SK-N-SH (cell line): ENCODE measurements around the gene PKD1. TPM values are rescaled to one million over a fixed set of nuclear protein-coding genes. Genes with fewer than 3 reads are reported as not detected.

Source experiments
- CTCF ChIA-PET: fragments of 300-600, 350-600 bp; formaldehyde crosslinking; extraction: SDS; loops from one replicate; lab custom pipeline; 2021; lab: Yijun Ruan, JAX
- POLR2A ChIA-PET: fragments of 350-600 bp; sonication (Branson Sonifier 250); formaldehyde crosslinking; extraction: SDS; loops from one replicate; lab custom pipeline; 2020; ENCODE audit warnings: antibody characterized with exemption, inconsistent platforms; lab: Yijun Ruan, JAX
- DNase-seq: peaks from one replicate; pipeline ENCODE4 v3.0.0; 2012
- H2AFZ ChIP-seq: fragments of 200-600 bp; sonication (generic); 2 replicates; pipeline ENCODE4 v1.8.1; 2016; ENCODE audit warnings: antibody characterized with exemption, mild to moderate bottlenecking, low read depth
- H3F3A ChIP-seq: fragments of 200-600 bp; sonication (generic); replicated peaks from 2 replicates; pipeline ENCODE3; 2016; ENCODE audit warnings: antibody characterized with exemption, mild to moderate bottlenecking; ENCODE audit not compliant: insufficient read depth
- H3K27ac ChIP-seq, 2 experiments: fragments of 200-500 bp in 1 of 2; fragments of 200-600 bp in 1 of 2; sonication (Bioruptor generic) in 1 of 2; sonication (generic), shearing (Covaris generic) in 1 of 2; 2 replicates each; pipeline versions ENCODE4 v1.5.1 to v1.6.1; 2014 to 2016; ENCODE audit warnings: low read depth in 2 of 2, inconsistent platforms in 1 of 2, low read length in 1 of 2, mild to moderate bottlenecking in 1 of 2, mixed read lengths in 1 of 2
- H3K27me3 ChIP-seq: fragments of 200-600 bp; sonication (generic), shearing (Covaris generic); 2 replicates; pipeline ENCODE4 v1.6.1; 2016; ENCODE audit warnings: mixed run types; ENCODE audit not compliant: insufficient read depth
- H3K36me3 ChIP-seq, 2 experiments: fragments of 200-500 bp in 1 of 2; fragments of 200-600 bp in 1 of 2; sonication (Bioruptor generic) in 1 of 2; sonication (generic) in 1 of 2; replicated peaks in 1 of 2; 2 replicates each; pipeline versions ENCODE3 to v1.5.1; 2014 to 2016; ENCODE audit warnings: low read length in 1 of 2, mild to moderate bottlenecking in 1 of 2; ENCODE audit not compliant: insufficient read depth in 2 of 2, control insufficient read depth in 1 of 2
- H3K4me1 ChIP-seq, 2 experiments: fragments of 200-500 bp in 1 of 2; fragments of 200-600 bp in 1 of 2; sonication (Bioruptor generic) in 1 of 2; sonication (generic), shearing (Covaris generic) in 1 of 2; 2 replicates each; pipeline versions ENCODE4 v1.5.1 to v1.6.1; 2014 to 2016; ENCODE audit warnings: low read depth in 1 of 2, low read length in 1 of 2, mixed run types in 1 of 2; ENCODE audit not compliant: insufficient read depth in 2 of 2, control insufficient read depth in 1 of 2
- H3K4me2 ChIP-seq: fragments of 200-600 bp; sonication (generic), shearing (Covaris generic); 2 replicates; pipeline ENCODE4 v1.6.1; 2017; ENCODE audit warnings: mixed run types
- H3K4me3 ChIP-seq, 2 experiments: fragments of 200-500 bp in 1 of 2; fragments of 200-600 bp in 1 of 2; sonication (Bioruptor generic) in 1 of 2; sonication (generic), shearing (Covaris generic) in 1 of 2; 2 replicates each; pipeline versions ENCODE4 v1.5.1 to v1.8.1; 2014 to 2016; ENCODE audit warnings: low read depth in 2 of 2, inconsistent platforms in 1 of 2, low read length in 1 of 2, mild to moderate bottlenecking in 1 of 2, mixed read lengths in 1 of 2, moderate library complexity in 1 of 2
- H3K79me2 ChIP-seq: fragments of 200-600 bp; sonication (generic); 2 replicates; pipeline ENCODE4 v1.8.1; 2017; ENCODE audit warnings: mild to moderate bottlenecking; ENCODE audit not compliant: insufficient read depth
- H3K9ac ChIP-seq: fragments of 200-600 bp; sonication (generic); 2 replicates; pipeline ENCODE4 v1.6.1; 2017; ENCODE audit warnings: mixed run types
- H3K9me2 ChIP-seq: fragments of 200-600 bp; sonication (generic); 2 replicates; pipeline ENCODE4 v1.6.1; 2017; ENCODE audit warnings: mixed run types
- H3K9me3 ChIP-seq: fragments of 200-600 bp; sonication (generic); 2 replicates; pipeline ENCODE4 v1.6.1; 2017; ENCODE audit warnings: mixed run types, mild to moderate bottlenecking, moderate library complexity
- H4K20me1 ChIP-seq: fragments of 200-600 bp; sonication (generic); 2 replicates; pipeline ENCODE4 v1.6.1; 2017; ENCODE audit warnings: mild to moderate bottlenecking, mixed run types; ENCODE audit not compliant: insufficient read depth
- CTCF ChIP-seq: fragments of 200-600 bp; sonication (generic); IDR thresholded peaks from 2 replicates; pipeline ENCODE4 v1.6.1; 2017; ENCODE audit warnings: antibody characterized with exemption, mild to moderate bottlenecking, moderate library complexity
- EP300 ChIP-seq, 2 experiments: IDR thresholded peaks; 2 replicates each; pipeline versions ENCODE4 v1.4.0 to v1.6.1; 2012; ENCODE audit warnings: borderline replicate concordance in 1 of 2, low read depth in 1 of 2, low read length in 1 of 2
- FOXJ3 ChIP-seq: sonication (generic); formaldehyde crosslinking; IDR thresholded peaks from 2 replicates; pipeline ENCODE4 v1.5.1; 2020; ENCODE audit warnings: mild to moderate bottlenecking, missing genetic modification reagents
- GABPA ChIP-seq: IDR thresholded peaks from 2 replicates; pipeline ENCODE4 v1.4.0; 2012; ENCODE audit warnings: low read depth, mild to moderate bottlenecking
- IRF3 ChIP-seq: fragments of 150-350 bp; IDR thresholded peaks from 2 replicates; pipeline ENCODE4 v1.6.1; 2016; ENCODE audit warnings: mild to moderate bottlenecking, low read depth, low read length
- JUND ChIP-seq: IDR thresholded peaks from 2 replicates; pipeline ENCODE4 v1.4.0; 2012
- MAX ChIP-seq: IDR thresholded peaks from 2 replicates; pipeline ENCODE4 v1.4.0; 2012; ENCODE audit warnings: low read depth
- NFIC ChIP-seq: IDR thresholded peaks from 2 replicates; pipeline ENCODE4 v1.4.0; 2012; ENCODE audit warnings: borderline replicate concordance
- POLR2AphosphoS5 ChIP-seq: IDR thresholded peaks from 2 replicates; pipeline ENCODE4 v1.6.1; 2012; ENCODE audit warnings: low read depth, low read length
- RAD21 ChIP-seq: IDR thresholded peaks from 2 replicates; pipeline ENCODE4 v1.6.1; 2012; ENCODE audit warnings: mild to moderate bottlenecking, low read length
- TCF12 ChIP-seq: IDR thresholded peaks from 2 replicates; pipeline ENCODE4 v1.4.0; 2012
- TEAD4 ChIP-seq: IDR thresholded peaks from 2 replicates; pipeline ENCODE4 v1.4.0; 2012; ENCODE audit warnings: mild to moderate bottlenecking, borderline replicate concordance; ENCODE audit not compliant: insufficient read depth
- USF1 ChIP-seq: IDR thresholded peaks from 2 replicates; pipeline ENCODE4 v1.4.0; 2012; ENCODE audit warnings: low read depth, borderline replicate concordance
- WGBS: methylation state at CpG from one replicate; pipeline ENCODE4 v1.1.6; 2017; ENCODE audit warnings: low lambda C conversion rate; 5-methylcytosine and 5-hydroxymethylcytosine counted together
- polyA plus RNA-seq, 3 experiments: library from polyadenylated mRNA; depleted of rRNA; stranded (reverse); fragments of >200 nt; gene quantifications; 2 replicates each; pipeline ENCODE4 v1.2.3, GENCODE V29; 2012
- TF ChIP-seq, protein P1 (sequence below): IDR thresholded peaks from 2 replicates; pipeline ENCODE4 v1.6.1; 2012; ENCODE audit warnings: mild to moderate bottlenecking, low read depth, low read length, moderate library complexity

Gene PKD1
- polyA plus RNA-seq, 1 of the 3 experiments (the other 2 are of a cell fraction), result 47.4 TPM

DNA sequence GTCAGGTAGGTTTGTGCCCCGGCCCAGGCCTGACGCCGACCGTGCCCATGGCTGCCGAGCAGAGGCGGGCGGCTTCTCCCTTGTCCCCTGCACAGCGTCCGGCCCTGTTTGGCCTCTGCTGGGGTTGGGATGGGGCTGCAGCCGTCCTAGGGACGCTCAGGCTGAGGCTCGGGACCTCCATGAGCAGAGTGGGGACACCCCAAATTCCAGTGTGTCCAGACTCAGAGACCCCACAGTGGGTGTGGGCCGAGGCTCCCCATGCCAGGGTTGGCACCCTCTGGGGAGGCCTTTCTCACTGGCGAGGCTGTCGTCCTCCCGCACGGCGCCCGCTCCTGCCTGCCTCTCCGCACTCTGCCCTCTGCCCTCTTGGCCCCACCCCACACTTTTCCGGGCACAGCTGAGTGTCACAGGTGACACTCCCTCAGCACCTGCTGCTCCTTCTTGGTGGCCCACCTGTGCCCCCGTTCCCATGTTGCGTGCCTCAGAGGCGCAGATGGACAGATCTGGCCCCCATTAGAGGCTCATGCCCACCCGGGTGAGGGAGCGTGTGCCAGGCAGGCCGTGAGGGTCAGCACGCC, 36.0 kb upstream of the PKD1 start:
- H4K20me1 ChIP-seq, result 0 out of 2 replicates have a peak, but pooled peaks cover 5% of the 10 kb centered on the region
- POLR2A ChIA-PET, result no interaction called here
- CTCF ChIA-PET, result no interaction called here
- DNase-seq, result no peak
- H3K27ac ChIP-seq, result no peak overlapping the region
- H3K4me1 ChIP-seq, result no peaks in the 10 kb centered on the region
- no peak overlapping the region for H3K4me2 ChIP-seq
- no peak overlapping the region for H3K9ac ChIP-seq
- H3K79me2 ChIP-seq, result peaks cover 3% of the 10 kb centered on the region; the same call in 1 of the 2 replicates
- H2AFZ ChIP-seq, result no peak overlapping the region
- TF ChIP-seq TEAD4, result no peak
- no peak for TF ChIP-seq NFIC
- no peak for TF ChIP-seq TCF12
- TF ChIP-seq USF1, result no peak
- TF ChIP-seq EP300 (IDR thresholded peaks at IDR 0.05; ENCODE audit: borderline replicate concordance in 1 of 2, low read depth in 1 of 2, low read length in 1 of 2), result no peak
- TF ChIP-seq JUND, result no peak
- TF ChIP-seq GABPA, result no peak
- no peak for TF ChIP-seq CTCF
- TF ChIP-seq POLR2AphosphoS5, result no peak
- TF ChIP-seq, protein P1, sequence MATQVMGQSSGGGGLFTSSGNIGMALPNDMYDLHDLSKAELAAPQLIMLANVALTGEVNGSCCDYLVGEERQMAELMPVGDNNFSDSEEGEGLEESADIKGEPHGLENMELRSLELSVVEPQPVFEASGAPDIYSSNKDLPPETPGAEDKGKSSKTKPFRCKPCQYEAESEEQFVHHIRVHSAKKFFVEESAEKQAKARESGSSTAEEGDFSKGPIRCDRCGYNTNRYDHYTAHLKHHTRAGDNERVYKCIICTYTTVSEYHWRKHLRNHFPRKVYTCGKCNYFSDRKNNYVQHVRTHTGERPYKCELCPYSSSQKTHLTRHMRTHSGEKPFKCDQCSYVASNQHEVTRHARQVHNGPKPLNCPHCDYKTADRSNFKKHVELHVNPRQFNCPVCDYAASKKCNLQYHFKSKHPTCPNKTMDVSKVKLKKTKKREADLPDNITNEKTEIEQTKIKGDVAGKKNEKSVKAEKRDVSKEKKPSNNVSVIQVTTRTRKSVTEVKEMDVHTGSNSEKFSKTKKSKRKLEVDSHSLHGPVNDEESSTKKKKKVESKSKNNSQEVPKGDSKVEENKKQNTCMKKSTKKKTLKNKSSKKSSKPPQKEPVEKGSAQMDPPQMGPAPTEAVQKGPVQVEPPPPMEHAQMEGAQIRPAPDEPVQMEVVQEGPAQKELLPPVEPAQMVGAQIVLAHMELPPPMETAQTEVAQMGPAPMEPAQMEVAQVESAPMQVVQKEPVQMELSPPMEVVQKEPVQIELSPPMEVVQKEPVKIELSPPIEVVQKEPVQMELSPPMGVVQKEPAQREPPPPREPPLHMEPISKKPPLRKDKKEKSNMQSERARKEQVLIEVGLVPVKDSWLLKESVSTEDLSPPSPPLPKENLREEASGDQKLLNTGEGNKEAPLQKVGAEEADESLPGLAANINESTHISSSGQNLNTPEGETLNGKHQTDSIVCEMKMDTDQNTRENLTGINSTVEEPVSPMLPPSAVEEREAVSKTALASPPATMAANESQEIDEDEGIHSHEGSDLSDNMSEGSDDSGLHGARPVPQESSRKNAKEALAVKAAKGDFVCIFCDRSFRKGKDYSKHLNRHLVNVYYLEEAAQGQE, result no peak
- no peak for TF ChIP-seq MAX
- no peak for TF ChIP-seq FOXJ3 (CRISPR knock-in tag)
- no peak for TF ChIP-seq IRF3
- TF ChIP-seq RAD21, result no peak
- H3K4me3 ChIP-seq, result no peak overlapping the region
- no peaks in the 10 kb centered on the region for H3K9me2 ChIP-seq
- H3F3A ChIP-seq, result no peaks in the 10 kb centered on the region
- H3K36me3 ChIP-seq, result peaks cover 0 to 78% of the 10 kb centered on the region in 2 experiments
- 92% methylated on average over 15 of the region's 28 CpGs for WGBS
- H3K27me3 ChIP-seq, result no peaks in the 10 kb centered on the region
- no peaks in the 10 kb centered on the region for H3K9me3 ChIP-seq
